A549 treated with Mapracorat at 1 μM for 4 hours (cell line): ENCODE results near the gene LACTB. TPM values are rescaled to one million over a fixed set of nuclear protein-coding genes. Genes with fewer than 3 reads are reported as not detected.

Experiments
- total RNA-seq: library from RNA; stranded (reverse); fragments of 200-300 nt; extraction: Qiagen RNA extraction; gene quantifications from 5 replicates; pipeline ENCODE4 v1.2.3, GENCODE V29; 2022

Gene LACTB, protein sequence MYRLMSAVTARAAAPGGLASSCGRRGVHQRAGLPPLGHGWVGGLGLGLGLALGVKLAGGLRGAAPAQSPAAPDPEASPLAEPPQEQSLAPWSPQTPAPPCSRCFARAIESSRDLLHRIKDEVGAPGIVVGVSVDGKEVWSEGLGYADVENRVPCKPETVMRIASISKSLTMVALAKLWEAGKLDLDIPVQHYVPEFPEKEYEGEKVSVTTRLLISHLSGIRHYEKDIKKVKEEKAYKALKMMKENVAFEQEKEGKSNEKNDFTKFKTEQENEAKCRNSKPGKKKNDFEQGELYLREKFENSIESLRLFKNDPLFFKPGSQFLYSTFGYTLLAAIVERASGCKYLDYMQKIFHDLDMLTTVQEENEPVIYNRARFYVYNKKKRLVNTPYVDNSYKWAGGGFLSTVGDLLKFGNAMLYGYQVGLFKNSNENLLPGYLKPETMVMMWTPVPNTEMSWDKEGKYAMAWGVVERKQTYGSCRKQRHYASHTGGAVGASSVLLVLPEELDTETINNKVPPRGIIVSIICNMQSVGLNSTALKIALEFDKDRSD
- 25.5 to 32.4 TPM (median 28.5 TPM) in 5 replicates for total RNA-seq

DNA sequence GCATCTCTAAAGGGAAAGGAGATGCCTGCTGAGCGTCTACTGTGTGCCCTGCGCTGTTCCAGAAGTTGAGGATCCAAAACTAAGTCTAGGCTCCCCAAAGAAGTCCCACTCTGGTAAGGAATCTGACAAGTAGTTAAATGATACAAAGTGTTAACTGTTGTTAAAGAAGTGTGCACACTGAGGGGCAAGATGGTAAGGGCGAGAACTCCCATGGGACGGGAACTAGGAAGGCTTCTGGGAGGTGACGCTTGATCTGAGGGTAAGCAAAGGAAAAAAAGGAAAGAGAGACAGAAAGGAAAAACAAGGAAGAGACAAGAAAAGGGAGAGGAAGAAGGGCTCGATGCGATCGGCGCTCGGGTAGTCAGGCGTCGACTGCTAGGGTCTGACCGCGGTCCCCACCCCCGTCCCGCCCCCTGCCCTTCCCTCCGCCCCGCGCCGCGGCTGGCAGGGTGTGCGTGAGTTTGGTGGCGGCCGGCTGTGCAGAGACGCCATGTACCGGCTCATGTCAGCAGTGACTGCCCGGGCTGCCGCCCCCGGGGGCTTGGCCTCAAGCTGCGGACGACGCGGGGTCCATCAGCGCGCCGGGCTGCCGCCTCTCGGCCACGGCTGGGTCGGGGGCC lies at the start of gene LACTB:
Gene LACTB (plus strand): TSS at position 480 of the 620 bp plus-strand sequence. CDS start 11 bp downstream, at position 491.

DNA sequence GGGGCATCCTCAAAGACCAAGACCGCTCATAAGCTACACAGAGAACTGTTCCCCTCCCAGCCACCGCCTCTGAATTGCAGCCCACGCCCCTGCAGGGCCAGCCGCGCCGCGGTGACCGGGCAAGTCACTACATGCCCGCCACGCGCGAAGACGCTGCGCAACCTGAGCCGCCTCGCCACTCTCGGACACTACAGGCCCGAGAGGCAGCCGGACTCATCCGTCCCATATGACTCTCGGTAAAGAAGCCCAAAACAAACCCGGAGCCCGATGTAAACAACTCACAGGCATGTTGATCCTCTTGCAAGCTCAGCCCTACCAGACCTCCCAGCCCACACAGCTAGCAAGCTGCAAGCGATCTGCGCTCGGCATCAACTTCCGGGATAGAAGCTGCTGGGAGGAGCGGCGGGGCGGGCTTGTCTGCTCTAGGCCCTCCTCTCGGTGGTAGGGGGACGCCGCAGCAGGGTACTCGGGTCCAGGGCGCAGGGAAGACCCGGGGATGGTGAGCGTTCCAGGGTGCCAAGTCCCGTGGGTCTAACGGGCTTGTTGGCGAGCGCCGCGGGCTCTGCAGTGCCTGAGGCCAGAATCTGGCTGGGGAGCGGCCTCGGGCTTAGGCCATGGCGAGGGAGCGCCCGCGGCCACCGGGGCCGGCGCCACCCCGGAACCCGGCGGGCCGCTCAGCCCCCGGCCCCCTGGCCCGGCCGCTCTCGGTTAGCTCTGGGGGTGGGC lies 35.6 kb downstream of the LACTB start, which contains the start of gene RPS27L:
Gene RPS27L (minus strand): TSS at position 360 of the 726 bp plus-strand sequence. CDS start 72 bp downstream, at position 288.

DNA sequence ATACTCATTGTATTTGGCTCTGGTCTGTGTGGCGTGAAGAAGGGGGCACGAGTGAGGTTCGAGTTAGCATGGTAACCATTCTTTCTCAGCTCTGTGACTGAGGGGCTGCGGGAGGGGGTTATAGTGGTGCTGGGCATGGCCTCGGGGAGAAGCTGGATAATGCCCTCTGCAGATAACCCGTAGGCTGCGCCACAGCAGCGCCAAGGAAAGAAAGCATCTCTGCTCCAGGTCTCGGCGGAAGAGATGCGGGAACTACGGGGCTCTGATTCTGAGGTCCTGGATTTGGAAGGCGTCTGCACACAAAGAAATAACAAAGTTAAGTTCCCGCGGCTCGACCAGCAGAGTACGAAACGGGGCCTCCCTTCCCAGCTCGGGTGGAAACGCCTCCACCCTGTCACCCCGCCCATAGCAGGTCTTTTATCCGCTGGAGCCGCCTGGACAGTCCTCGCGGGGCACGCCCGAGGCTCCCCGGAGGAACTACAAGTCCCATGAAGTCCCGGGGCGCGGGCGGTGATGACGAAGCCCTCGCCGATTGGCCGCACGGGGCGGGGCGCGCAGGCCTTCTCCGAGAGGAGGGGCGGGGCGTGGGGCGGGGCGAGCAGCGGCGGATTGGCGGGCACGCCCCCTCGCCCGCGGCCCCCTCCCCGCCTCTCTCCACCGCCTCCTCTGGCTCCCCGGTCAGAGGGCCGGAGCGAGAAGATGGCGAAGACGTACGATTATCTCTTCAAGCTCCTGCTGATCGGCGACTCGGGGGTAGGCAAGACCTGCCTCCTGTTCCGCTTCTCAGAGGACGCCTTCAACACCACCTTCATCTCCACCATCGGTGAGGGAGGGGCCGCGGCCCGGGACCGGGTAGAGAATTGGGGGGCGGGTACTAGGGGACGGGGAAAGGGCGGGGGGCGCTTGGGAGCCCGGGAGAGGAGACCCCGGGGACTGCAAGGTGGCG lies 67.5 kb downstream of the LACTB start, which contains the start of gene RAB8B:
Gene RAB8B (plus strand): TSS at position 681 of the 946 bp plus-strand sequence. CDS start 19 bp downstream, at position 700.

Other genes starting within 250 kb of the LACTB start
- 408 to 500 TPM (median 461 TPM) in 5 replicates for gene TPM1, start 79.1 kb upstream of the LACTB start, total RNA-seq
- gene RPS27L, start 35.6 kb downstream of the LACTB start, total RNA-seq = 367 to 449 TPM (median 397 TPM) in 5 replicates
- 8.8 to 15.3 TPM (median 12.7 TPM) in 5 replicates for gene RAB8B, start 67.7 kb downstream of the LACTB start, total RNA-seq
- 17.2 to 26.9 TPM (median 21.5 TPM) in 5 replicates for gene APH1B, start 155.7 kb downstream of the LACTB start, total RNA-seq